ENCODE results near the gene RXRG. TPM values are rescaled to one million over a fixed set of nuclear protein-coding genes. Genes with fewer than 3 reads are reported as not detected.

The RXRG gene
- total and polyA plus RNA-seq, 10 donors, result 0.12 to 0.98 (median 0.41) TPM; not detected in 4

GRCh38 chr1:165452336-165453130 lies 7.6 kb upstream of the RXRG start:
- Histone ChIP-seq H3K27me3 (replicated peaks in 1 of 7) (peaks cover 0 to 20% (median 0%) of the 10 kb centered on the region in 7 donors), H3K9me3 (no peaks in the 10 kb centered on the region), H3K4me3 (no peak overlapping the region), H3K27ac (no peak overlapping the region), H3K4me1 (no peaks in the 10 kb centered on the region), H3K36me3 (no peaks in the 10 kb centered on the region)
- intact Hi-C loops (cut with DNase I; ENCODE audit: low total_unique reads), result no loop called here
- no peak for DNase-seq
- TF ChIP-seq CTCF (IDR thresholded peaks at IDR 0.05 in 8 of 11, conservative IDR thresholded peaks at IDR 0.05 in 3 of 11) (no peak), POLR2A (IDR thresholded peaks at IDR 0.05) (no peak), POLR2AphosphoS5 (IDR thresholded peaks at IDR 0.05) (no peak)
- 71 to 90% (median 72%) methylated on average over 2 of the region's 2 CpGs for WGBS, 5 donors

DNA sequence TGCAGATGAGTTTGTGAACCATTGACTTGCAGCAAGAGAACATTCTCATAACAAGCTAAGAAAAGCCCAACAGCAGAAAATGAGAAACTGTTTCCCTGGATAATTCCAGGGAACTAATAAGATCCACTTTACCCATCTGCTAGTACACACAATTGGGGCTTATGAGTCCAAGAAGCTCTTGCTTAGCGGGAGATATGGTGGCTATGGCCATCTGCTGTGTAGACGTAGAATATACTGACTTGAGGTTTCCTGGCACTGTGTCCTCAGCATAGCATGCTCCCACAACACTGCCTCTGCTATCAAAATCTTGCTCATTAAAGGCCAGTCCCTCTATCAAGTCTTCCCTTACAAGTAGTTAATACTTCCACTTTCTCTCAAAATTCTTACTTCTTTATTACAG lies 6.8 kb upstream of the RXRG start:
- intact Hi-C loops (cut with DNase I; ENCODE audit: low total_unique reads), result no loop called here
- TF ChIP-seq POLR2A (IDR thresholded peaks at IDR 0.05) (no peak), CTCF (IDR thresholded peaks at IDR 0.05 in 8 of 11, conservative IDR thresholded peaks at IDR 0.05 in 3 of 11) (no peak), POLR2AphosphoS5 (IDR thresholded peaks at IDR 0.05) (no peak)
- no peaks in the 10 kb centered on the region for H3K9me3 ChIP-seq
- no peaks in the 10 kb centered on the region for H3K4me1 ChIP-seq
- H3K27me3 ChIP-seq (replicated peaks in 1 of 7), result peaks cover 0 to 20% (median 0%) of the 10 kb centered on the region in 7 donors
- no peak overlapping the region for H3K27ac ChIP-seq
- DNase-seq, result no peak
- no peaks in the 10 kb centered on the region for H3K36me3 ChIP-seq
- WGBS, 5 donors, result 58 to 100% (median 93%) methylated on average over 2 of the region's 2 CpGs
- no peak overlapping the region for H3K4me3 ChIP-seq

GRCh38 chr1:165449131-165449530 lies 4.2 kb upstream of the RXRG start:
- no peak for DNase-seq
- no peaks in the 10 kb centered on the region for H3K36me3 ChIP-seq
- H3K9me3 ChIP-seq, result no peaks in the 10 kb centered on the region
- H3K4me3 ChIP-seq, result no peak overlapping the region
- no peak for TF ChIP-seq POLR2A (IDR thresholded peaks at IDR 0.05)
- no peak for TF ChIP-seq CTCF (IDR thresholded peaks at IDR 0.05 in 8 of 11, conservative IDR thresholded peaks at IDR 0.05 in 3 of 11)
- no peak for TF ChIP-seq POLR2AphosphoS5 (IDR thresholded peaks at IDR 0.05)
- no peak overlapping the region for H3K27ac ChIP-seq
- intact Hi-C loops (cut with DNase I; ENCODE audit: low total_unique reads), result no loop called here
- peaks cover 0 to 14% (median 12%) of the 10 kb centered on the region in 6 donors for H3K4me1 ChIP-seq
- WGBS, 5 donors, result 26 to 43% (median 38%) methylated on average over 1 of the region's 1 CpG
- peaks cover 0 to 45% (median 23%) of the 10 kb centered on the region in 7 donors for H3K27me3 ChIP-seq (replicated peaks in 1 of 7)

- Histone ChIP-seq H3K9me3 (no peaks in the 10 kb centered on the region), H3K4me3 (peak overlapping the region in 2 of 8 donors; percentile 19 to 54), H3K27me3 (replicated peaks in 1 of 7) (peaks cover 0 to 77% (median 33%) of the 10 kb centered on the region in 7 donors), H3K4me1 (peaks cover 0 to 21% (median 15%) of the 10 kb centered on the region in 6 donors), H3K36me3 (no peaks in the 10 kb centered on the region), H3K27ac (no peak overlapping the region)
- no peak for DNase-seq
- 45 to 52% (median 51%) methylated on average over 4 of the region's 4 CpGs for whole genome bisulfite sequencing, 5 donors
- no peak for TF ChIP-seq CTCF (IDR thresholded peaks at IDR 0.05 in 8 of 11, conservative IDR thresholded peaks at IDR 0.05 in 3 of 11)
- TF ChIP-seq POLR2AphosphoS5 (IDR thresholded peaks at IDR 0.05), result no peak
- TF ChIP-seq POLR2A (IDR thresholded peaks at IDR 0.05), result no peak
- intact Hi-C loops (cut with DNase I; ENCODE audit: low total_unique reads), result no loop called here
Measured at GRCh38 chr1:165445388-165445787, 462 bp upstream of the RXRG start.

All from spleen (tissue), 11 donors.